KMS-11 (cell line): ENCODE results near the gene ISY1.
"Not testable (repeated sequence)": the region's sequence is repeated elsewhere in the genome, so short reads cannot be mapped to it uniquely, and the experiment has no call there.

Experiments
- H2AFZ ChIP-seq: fragments of 200-600 bp; sonication (generic); 2 replicates; pipeline ENCODE4 v1.6.1; 2016; ENCODE audit warnings: antibody characterized with exemption, mixed run types, low read depth
- H3K27ac ChIP-seq: fragments of 200-600 bp; sonication (generic); 2 replicates; pipeline ENCODE4 v1.6.1; 2016; ENCODE audit warnings: mild to moderate bottlenecking, mixed run types
- H3K27me3 ChIP-seq: fragments of 200-600 bp; sonication (generic); 2 replicates; pipeline ENCODE4 v1.6.1; 2017; ENCODE audit warnings: mild to moderate bottlenecking, low read depth, mixed run types, moderate library complexity; ENCODE audit not compliant: insufficient read depth
- H3K36me3 ChIP-seq: fragments of 200-600 bp; sonication (generic); 2 replicates; pipeline ENCODE4 v1.6.1; 2017; ENCODE audit warnings: mild to moderate bottlenecking, mixed run types; ENCODE audit not compliant: insufficient read depth
- H3K4me1 ChIP-seq: fragments of 200-600 bp; sonication (generic); 2 replicates; pipeline ENCODE4 v1.6.1; 2016; ENCODE audit warnings: mild to moderate bottlenecking, low read depth, mixed run types; ENCODE audit not compliant: poor library complexity, severe bottlenecking
- H3K4me2 ChIP-seq: fragments of 200-600 bp; sonication (generic); 2 replicates; pipeline ENCODE4 v1.7.0; 2016; ENCODE audit warnings: mild to moderate bottlenecking, mixed run types
- H3K4me3 ChIP-seq: fragments of 200-600 bp; sonication (generic); IDR thresholded peaks from 2 replicates; pipeline ENCODE4 v1.6.1; 2017; ENCODE audit warnings: low read depth, low read length, mixed read lengths; ENCODE audit not compliant: insufficient read depth
- H3K79me2 ChIP-seq: fragments of 200-600 bp; sonication (generic); 2 replicates; pipeline ENCODE4 v1.6.1; 2016; ENCODE audit warnings: low read depth, mixed run types; ENCODE audit not compliant: insufficient read depth
- H3K9ac ChIP-seq: fragments of 200-600 bp; sonication (generic); 2 replicates; pipeline ENCODE4 v1.6.1; 2016; ENCODE audit warnings: mild to moderate bottlenecking, mixed run types
- H4K20me1 ChIP-seq: fragments of 200-600 bp; sonication (generic); 2 replicates; pipeline ENCODE4 v1.6.1; 2016; ENCODE audit warnings: mild to moderate bottlenecking, mixed run types; ENCODE audit not compliant: insufficient read depth
- TF ChIP-seq, protein P1 (sequence below): fragments of 200-600 bp; sonication (generic); conservative IDR thresholded peaks from 2 replicates; pipeline ENCODE4 v1.6.1; 2017; ENCODE audit warnings: low read depth, mild to moderate bottlenecking, antibody characterized with exemption, low read length, moderate library complexity, mixed read lengths

Gene ISY1

DNA sequence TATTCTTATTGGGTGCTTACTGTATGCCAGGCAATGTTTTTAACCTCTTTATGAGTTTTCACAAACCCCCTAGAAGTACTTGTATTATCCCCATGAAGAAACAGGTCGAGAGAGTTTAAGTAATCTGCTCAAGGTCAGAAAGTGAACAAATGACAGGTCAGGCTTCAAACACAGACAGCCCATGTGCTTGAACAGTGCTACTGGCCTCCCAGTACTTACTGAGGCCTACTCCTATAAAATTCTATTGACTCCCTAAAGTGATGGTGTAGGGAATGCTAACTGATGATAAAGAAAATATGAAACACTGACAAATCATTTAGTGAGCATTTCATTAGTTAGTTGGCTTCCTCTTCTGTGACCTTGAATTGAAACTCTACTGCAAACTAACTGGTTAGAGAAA is 27.0 kb upstream of the ISY1 start:
- Histone ChIP-seq H3K79me2 (peaks cover 28% of the 10 kb centered on the region), H4K20me1 (no peaks in the 10 kb centered on the region), H2AFZ (peak overlapping the region; percentile 20; the same call in 1 of the 2 replicates), H3K9ac (peak overlapping the region; percentile 2; the same call in 1 of the 2 replicates), H3K4me2 (peak overlapping the region; percentile 52), H3K27ac (peak overlapping the region; percentile 73), H3K36me3 (no peaks in the 10 kb centered on the region), H3K4me3 (no peak overlapping the region), H3K4me1 (peaks cover 58% of the 10 kb centered on the region), H3K27me3 (no peaks in the 10 kb centered on the region)
- TF ChIP-seq, protein P1, sequence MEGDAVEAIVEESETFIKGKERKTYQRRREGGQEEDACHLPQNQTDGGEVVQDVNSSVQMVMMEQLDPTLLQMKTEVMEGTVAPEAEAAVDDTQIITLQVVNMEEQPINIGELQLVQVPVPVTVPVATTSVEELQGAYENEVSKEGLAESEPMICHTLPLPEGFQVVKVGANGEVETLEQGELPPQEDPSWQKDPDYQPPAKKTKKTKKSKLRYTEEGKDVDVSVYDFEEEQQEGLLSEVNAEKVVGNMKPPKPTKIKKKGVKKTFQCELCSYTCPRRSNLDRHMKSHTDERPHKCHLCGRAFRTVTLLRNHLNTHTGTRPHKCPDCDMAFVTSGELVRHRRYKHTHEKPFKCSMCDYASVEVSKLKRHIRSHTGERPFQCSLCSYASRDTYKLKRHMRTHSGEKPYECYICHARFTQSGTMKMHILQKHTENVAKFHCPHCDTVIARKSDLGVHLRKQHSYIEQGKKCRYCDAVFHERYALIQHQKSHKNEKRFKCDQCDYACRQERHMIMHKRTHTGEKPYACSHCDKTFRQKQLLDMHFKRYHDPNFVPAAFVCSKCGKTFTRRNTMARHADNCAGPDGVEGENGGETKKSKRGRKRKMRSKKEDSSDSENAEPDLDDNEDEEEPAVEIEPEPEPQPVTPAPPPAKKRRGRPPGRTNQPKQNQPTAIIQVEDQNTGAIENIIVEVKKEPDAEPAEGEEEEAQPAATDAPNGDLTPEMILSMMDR: no peak

DNA sequence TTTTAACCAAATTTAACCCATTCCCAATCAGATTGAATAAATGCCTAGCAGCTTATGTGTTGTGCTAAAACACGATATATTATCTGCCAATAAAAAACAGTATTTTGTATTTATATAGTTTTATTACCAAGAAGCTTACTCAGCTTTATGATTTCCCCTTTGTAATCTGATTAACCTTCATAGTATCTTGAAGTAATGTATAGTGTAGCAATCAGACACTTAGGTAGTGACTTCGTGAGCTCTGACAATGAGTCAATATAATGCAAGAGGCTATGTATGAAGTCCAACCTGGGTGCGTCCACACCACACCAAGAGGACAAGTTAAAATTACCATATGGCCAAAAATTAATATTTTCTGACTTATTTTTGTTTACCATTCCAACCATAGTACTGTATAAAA is 24.9 kb upstream of the ISY1 start:
- peaks cover 71% of the 10 kb centered on the region for H3K4me1 ChIP-seq
- TF ChIP-seq, protein P1: no peak
- H3K27me3 ChIP-seq: no peaks in the 10 kb centered on the region
- H3K4me2 ChIP-seq: no peak overlapping the region
- peaks cover 48% of the 10 kb centered on the region for H3K79me2 ChIP-seq
- H3K9ac ChIP-seq: no peak overlapping the region
- H3K27ac ChIP-seq: no peak overlapping the region
- H2AFZ ChIP-seq: no peak overlapping the region
- no peak overlapping the region for H3K4me3 ChIP-seq
- peaks cover 13% of the 10 kb centered on the region for H4K20me1 ChIP-seq
- no peaks in the 10 kb centered on the region for H3K36me3 ChIP-seq

DNA sequence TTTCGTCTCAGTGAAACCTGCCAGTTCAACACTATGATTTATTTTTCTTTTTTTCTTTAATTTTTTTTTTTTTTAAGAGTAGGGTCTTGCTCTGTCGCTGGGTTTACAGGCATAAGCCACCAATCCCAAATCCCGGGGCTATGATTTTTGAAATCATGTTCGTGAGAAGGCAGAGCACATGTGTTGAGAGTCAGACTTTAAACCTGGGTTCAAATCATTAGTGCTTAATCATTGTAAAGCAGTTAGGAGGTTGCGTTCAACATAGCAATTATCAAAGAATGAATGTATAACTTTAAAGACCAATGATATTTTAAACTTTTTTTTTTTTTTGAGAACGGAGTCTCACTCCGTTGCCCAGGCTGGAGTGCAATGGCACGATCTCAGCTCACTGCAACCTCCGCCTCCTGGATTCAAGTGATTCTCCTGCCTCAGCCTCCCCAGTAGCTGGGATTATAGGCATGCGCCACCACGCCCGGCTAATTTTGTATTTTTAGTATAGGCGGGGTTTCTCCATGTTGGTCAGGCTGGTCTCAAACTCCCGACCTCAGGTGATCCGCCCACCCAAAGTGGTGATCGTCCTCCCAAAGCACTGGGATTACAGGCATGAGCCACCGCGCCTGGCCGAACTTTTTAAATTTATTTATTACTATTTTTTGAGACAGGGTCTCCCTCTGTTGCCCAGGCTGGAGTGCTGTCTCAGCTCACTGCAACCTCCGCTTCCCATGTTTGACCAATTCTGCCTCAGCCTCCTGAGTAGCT is 24.1 kb upstream of the ISY1 start:
- Histone ChIP-seq H3K4me1 (peaks cover 74% of the 10 kb centered on the region), H3K79me2 (peaks cover 57% of the 10 kb centered on the region), H3K4me2 (peak overlapping the region; percentile 88), H3K9ac (peak overlapping the region; percentile 100), H4K20me1 (peaks cover 21% of the 10 kb centered on the region), H3K27ac (peak overlapping the region; percentile 97; the same call in 1 of the 2 replicates), H3K4me3 (peak overlapping the region; percentile 26)
- not testable (repeated sequence) for H3K27me3 ChIP-seq, H3K36me3 ChIP-seq, H2AFZ ChIP-seq

DNA sequence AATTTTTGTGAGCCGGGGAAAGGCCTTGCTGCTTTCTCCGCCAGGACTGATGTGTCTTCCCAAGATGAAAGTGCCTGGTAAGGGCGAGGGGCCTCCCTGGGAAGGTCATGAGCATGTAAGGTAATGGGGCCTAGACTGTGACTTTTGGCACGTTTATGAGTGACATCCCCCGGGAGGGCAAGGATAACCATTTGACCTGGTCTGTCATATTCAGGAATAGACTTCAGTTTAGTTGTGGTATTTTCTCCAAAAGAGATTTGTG is 23.5 kb upstream of the ISY1 start:
- Histone ChIP-seq H3K4me1 (peaks cover 74% of the 10 kb centered on the region), H2AFZ (peak overlapping the region; percentile 74), H3K9ac (peak overlapping the region; percentile 100), H3K4me3 (peak overlapping the region; percentile 86), H4K20me1 (peaks cover 28% of the 10 kb centered on the region), H3K79me2 (peaks cover 63% of the 10 kb centered on the region), H3K36me3 (peaks cover 4% of the 10 kb centered on the region; the same call in 1 of the 2 replicates), H3K27ac (peak overlapping the region; percentile 97), H3K27me3 (no peaks in the 10 kb centered on the region), H3K4me2 (peak overlapping the region; percentile 88)
- TF ChIP-seq, protein P1: no peak
